Cardiac muscle cell (in vitro differentiated cells and primary cell): ENCODE measurements around the gene ZBTB8OS. TPM values are rescaled to one million over a fixed set of nuclear protein-coding genes. Genes with fewer than 3 reads are reported as not detected.

Experiments
- DNase-seq, 2 donors: peaks; one replicate each; pipeline versions ENCODE4 v3.0.0 to v3.0.0-alpha.2; 2010 to 2017; ENCODE audit warnings: low read depth in 1 of 2, low spot score in 1 of 2
- H3K27ac ChIP-seq: fragments of 200-600 bp; sonication (generic); 2 replicates; pipeline ENCODE4 v1.5.1; 2016
- H3K27me3 ChIP-seq: fragments of 200-600 bp; sonication (generic); 2 replicates; pipeline ENCODE4 v1.6.0; 2016; ENCODE audit warnings: control low read depth
- H3K36me3 ChIP-seq: fragments of 200-600 bp; sonication (generic); 2 replicates; pipeline ENCODE4 v1.5.1; 2016; ENCODE audit warnings: control low read depth
- H3K4me1 ChIP-seq: fragments of 200-600 bp; sonication (generic); 2 replicates; pipeline ENCODE4 v1.8.1; 2017; ENCODE audit warnings: low read depth, mild to moderate bottlenecking, mixed run types
- H3K4me3 ChIP-seq: fragments of 200-600 bp; sonication (generic); 2 replicates; pipeline ENCODE4 v1.5.1; 2016; ENCODE audit warnings: mild to moderate bottlenecking
- H3K9me3 ChIP-seq: fragments of 200-600 bp; sonication (generic); 2 replicates; pipeline ENCODE4 v1.5.1; 2017; ENCODE audit warnings: low read depth, mild to moderate bottlenecking, control low read depth
- polyA plus RNA-seq: library from polyadenylated mRNA; unstranded; fragments of >200 nt; fragmentation: Nextera tagmentation; extraction: Ambion mirVana; gene quantifications from 2 replicates; pipeline ENCODE4 v1.2.1, GENCODE V29; 2016
- total RNA-seq: library from RNA; depleted of rRNA; stranded (reverse); fragments of >200 nt; gene quantifications from 2 replicates; pipeline ENCODE4 v1.2.3, GENCODE V29; 2016
- TF ChIP-seq, protein P1 (sequence below): IDR thresholded peaks from 2 replicates; pipeline ENCODE4 v1.5.1; 2012; ENCODE audit warnings: low read depth, mild to moderate bottlenecking, low read length

ZBTB8OS gene
- total and polyA plus RNA-seq, 2 experiments from 2014 or later: 37.1 to 66.8 TPM

DNA sequence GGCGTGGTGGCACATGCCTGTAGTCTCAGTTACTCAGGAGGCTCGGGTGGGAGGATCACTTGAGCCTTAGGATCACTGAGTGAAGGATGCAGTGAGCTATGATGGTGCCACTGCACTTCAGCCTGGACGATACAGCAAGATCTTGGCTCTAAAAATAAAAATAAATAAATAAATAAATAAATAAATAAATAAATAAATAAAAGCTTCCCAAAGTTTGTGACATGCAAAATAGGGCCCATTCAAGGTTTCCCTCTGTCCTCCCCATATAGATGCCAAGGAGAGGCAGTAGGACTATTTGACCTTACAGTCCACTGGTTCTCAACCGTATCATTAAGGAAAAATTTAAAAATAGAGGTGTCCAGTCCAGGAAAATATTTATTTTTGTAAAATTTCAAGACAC, 41.2 kb downstream of the ZBTB8OS start:
- DNase-seq: no peak
- no peak overlapping the region for H3K4me3 ChIP-seq
- no peaks in the 10 kb centered on the region for H3K36me3 ChIP-seq
- no peaks in the 10 kb centered on the region for H3K27me3 ChIP-seq
- TF ChIP-seq, protein P1, sequence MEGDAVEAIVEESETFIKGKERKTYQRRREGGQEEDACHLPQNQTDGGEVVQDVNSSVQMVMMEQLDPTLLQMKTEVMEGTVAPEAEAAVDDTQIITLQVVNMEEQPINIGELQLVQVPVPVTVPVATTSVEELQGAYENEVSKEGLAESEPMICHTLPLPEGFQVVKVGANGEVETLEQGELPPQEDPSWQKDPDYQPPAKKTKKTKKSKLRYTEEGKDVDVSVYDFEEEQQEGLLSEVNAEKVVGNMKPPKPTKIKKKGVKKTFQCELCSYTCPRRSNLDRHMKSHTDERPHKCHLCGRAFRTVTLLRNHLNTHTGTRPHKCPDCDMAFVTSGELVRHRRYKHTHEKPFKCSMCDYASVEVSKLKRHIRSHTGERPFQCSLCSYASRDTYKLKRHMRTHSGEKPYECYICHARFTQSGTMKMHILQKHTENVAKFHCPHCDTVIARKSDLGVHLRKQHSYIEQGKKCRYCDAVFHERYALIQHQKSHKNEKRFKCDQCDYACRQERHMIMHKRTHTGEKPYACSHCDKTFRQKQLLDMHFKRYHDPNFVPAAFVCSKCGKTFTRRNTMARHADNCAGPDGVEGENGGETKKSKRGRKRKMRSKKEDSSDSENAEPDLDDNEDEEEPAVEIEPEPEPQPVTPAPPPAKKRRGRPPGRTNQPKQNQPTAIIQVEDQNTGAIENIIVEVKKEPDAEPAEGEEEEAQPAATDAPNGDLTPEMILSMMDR: no peak
- no peaks in the 10 kb centered on the region for H3K9me3 ChIP-seq
- H3K27ac ChIP-seq: no peak overlapping the region
- H3K4me1 ChIP-seq: no peaks in the 10 kb centered on the region

DNA sequence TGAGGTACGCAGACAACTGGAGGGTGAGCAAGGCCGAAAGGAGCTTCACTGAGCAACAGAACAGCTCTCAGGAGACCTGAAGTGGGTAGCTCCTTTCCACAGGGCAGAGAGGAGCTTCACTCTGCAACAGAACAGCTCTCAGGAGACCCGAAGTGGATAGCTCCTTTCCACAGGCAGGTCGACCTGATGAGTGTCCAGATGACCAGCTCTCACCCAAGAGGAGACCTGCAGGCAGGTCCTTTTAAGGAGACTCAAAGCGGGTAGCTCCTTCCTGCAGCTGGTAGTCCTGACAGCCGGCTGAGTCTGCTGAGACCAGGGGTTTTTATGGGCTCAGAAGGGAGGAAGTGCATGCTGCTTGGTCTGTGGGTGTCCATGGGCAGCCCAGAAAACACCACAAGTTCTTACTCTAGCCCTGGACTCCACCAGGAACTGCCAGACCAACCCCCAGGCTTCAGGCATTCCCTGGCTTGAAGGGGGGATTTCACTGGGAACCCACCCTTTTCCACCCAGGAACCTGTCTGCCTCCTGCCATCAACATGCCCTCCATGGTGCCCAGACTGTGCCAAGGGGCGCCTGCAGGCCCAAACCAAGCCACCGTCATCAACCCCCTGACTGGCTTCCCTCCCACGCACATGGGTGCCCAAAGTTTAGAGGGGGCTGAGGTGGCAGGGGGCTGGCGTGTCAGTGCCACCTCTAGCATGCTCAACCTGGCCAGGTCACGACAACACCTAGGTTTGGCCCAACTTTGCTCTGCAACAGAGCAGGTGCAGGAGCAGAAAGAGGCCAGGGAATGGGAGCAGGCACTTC, 43.6 kb downstream of the ZBTB8OS start:
- no peaks in the 10 kb centered on the region for H3K27me3 ChIP-seq
- DNase-seq: peak in 1 of 2 donors; percentile 3
- H3K9me3 ChIP-seq: no peaks in the 10 kb centered on the region
- TF ChIP-seq, protein P1: no peak
- H3K4me3 ChIP-seq: no peak overlapping the region
- no peaks in the 10 kb centered on the region for H3K4me1 ChIP-seq
- H3K36me3 ChIP-seq: no peaks in the 10 kb centered on the region
- peak overlapping the region; percentile 35 for H3K27ac ChIP-seq

DNA sequence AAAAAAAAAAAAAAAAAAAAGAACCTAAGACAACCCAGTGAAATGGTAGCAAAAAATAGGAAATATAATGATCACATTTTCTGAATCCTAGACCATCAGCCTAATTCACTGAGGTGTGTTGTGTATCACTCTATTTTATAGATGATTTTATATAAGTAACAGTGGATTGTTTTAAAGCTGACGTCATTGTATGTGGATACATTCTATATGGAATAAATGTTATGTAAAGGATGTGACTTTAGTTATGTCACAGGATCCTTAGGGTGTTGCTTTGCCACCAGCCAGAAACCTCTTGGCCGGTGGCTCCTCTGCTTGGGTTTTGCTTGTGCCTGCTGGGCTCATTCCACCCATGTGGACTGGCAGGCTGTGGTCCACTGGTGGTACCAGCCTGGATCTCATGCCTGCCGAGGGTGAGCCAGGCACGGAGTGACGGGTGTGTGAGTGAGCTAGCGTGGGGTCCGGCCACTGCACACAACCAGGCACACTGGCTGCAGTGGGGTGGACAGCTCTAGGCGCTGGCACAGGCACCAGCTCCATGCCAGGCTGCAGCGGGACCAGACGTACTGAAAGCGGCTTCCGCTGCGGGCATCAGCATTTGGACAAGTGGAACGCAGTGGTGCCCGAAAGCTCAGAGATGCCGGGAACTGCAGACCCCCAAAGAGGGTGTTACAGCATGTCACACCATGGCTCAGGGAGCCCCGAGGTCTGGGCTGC, 44.5 kb downstream of the ZBTB8OS start:
- no peak overlapping the region for H3K4me3 ChIP-seq
- TF ChIP-seq, protein P1: no peak
- H3K27me3 ChIP-seq: no peaks in the 10 kb centered on the region
- H3K27ac ChIP-seq: peak overlapping the region; percentile 35
- no peaks in the 10 kb centered on the region for H3K4me1 ChIP-seq
- DNase-seq: no peak
- H3K36me3 ChIP-seq: no peaks in the 10 kb centered on the region
- no peaks in the 10 kb centered on the region for H3K9me3 ChIP-seq

DNA sequence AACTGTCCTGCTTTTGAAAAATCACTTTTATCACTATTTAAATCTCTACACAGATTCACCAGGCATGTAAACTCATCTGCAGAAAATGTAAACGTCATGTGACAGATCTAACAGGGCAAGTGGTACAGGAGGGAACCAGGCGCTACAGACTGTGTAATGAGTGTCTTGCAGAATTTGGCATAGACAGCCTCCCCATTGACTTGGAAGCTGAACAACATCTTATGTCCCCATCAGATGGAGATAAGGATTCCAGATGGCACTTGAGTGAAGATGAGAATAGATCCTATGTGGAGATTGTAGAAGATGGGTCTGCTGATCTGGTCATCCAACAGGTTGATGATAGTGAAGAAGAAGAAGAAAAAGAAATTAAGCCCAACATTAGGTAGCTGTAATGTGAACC, 50.3 kb downstream of the ZBTB8OS start:
- DNase-seq: no peak
- H3K27ac ChIP-seq: no peak overlapping the region
- no peaks in the 10 kb centered on the region for H3K4me1 ChIP-seq
- no peaks in the 10 kb centered on the region for H3K27me3 ChIP-seq
- H3K9me3 ChIP-seq: no peaks in the 10 kb centered on the region
- TF ChIP-seq, protein P1: no peak
- no peak overlapping the region for H3K4me3 ChIP-seq
- H3K36me3 ChIP-seq: no peaks in the 10 kb centered on the region

DNA sequence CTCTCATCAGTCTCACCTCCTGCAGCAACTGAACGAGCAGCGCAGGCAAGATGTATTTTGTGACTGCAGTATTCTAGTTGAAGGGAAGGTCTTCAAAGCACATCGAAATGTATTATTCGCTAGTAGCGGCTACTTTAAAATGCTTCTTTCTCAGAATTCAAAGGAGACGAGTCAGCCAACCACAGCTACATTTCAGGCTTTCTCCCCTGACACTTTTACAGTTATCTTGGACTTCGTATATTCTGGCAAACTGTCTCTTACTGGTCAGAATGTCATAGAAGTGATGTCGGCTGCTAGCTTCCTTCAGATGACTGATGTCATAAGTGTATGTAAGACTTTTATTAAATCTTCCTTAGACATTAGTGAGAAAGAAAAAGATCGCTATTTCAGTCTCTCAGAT, 57.4 kb downstream of the ZBTB8OS start:
- peaks cover 4% of the 10 kb centered on the region for H3K36me3 ChIP-seq
- TF ChIP-seq, protein P1: no peak
- DNase-seq: no peak
- no peaks in the 10 kb centered on the region for H3K27me3 ChIP-seq
- no peaks in the 10 kb centered on the region for H3K9me3 ChIP-seq
- no peaks in the 10 kb centered on the region for H3K4me1 ChIP-seq
- H3K27ac ChIP-seq: no peak overlapping the region
- no peak overlapping the region for H3K4me3 ChIP-seq
